ENCODE results near the gene SLC18A3.

Gene SLC18A3

GRCh38 chr10:49651917-49652316 lies 41.8 kb downstream of the SLC18A3 start:
- no peak for FAIRE-seq
- TF ChIP-seq POLR2A (IDR thresholded peaks at IDR 0.05; ENCODE audit: low read depth, low read length): no peak

GRCh38 chr10:49652421-49653272 lies 42.5 kb downstream of the SLC18A3 start:
- FAIRE-seq: no peak
- no peak for DNase-seq (ENCODE audit: insufficient read length, low spot score)
- TF ChIP-seq POLR2A (IDR thresholded peaks at IDR 0.05; ENCODE audit: low read depth, low read length): no peak

More at GRCh38 chr10:49651917-49652316, 41.8 kb downstream of the SLC18A3 start:
- DNase-seq (ENCODE audit: insufficient read length, low spot score): no peak

GRCh38 chr10:49653273-49653929 lies 43.3 kb downstream of the SLC18A3 start:
- no peak for TF ChIP-seq POLR2A (IDR thresholded peaks at IDR 0.05; ENCODE audit: low read depth, low read length)
- no peak for FAIRE-seq
- DNase-seq (ENCODE audit: insufficient read length, low spot score): no peak

GRCh38 chr10:49654036-49654693 lies 44.1 kb downstream of the SLC18A3 start:
- no peak for FAIRE-seq
- TF ChIP-seq POLR2A (IDR thresholded peaks at IDR 0.05; ENCODE audit: low read depth, low read length): no peak
- DNase-seq (ENCODE audit: insufficient read length, low spot score): no peak

GRCh38 chr10:49655099-49655498 lies 45.0 kb downstream of the SLC18A3 start:
- no peak for TF ChIP-seq POLR2A (IDR thresholded peaks at IDR 0.05; ENCODE audit: low read depth, low read length)
- FAIRE-seq (no peak), DNase-seq (ENCODE audit: insufficient read length, low spot score) (no peak)

GRCh38 chr10:49656845-49657493 lies 46.9 kb downstream of the SLC18A3 start:
- FAIRE-seq: no peak
- DNase-seq (ENCODE audit: insufficient read length, low spot score): no peak
- TF ChIP-seq POLR2A (IDR thresholded peaks at IDR 0.05; ENCODE audit: low read depth, low read length): no peak

- DNase-seq (ENCODE audit: insufficient read length, low spot score) (no peak), FAIRE-seq (no peak)
- TF ChIP-seq POLR2A (IDR thresholded peaks at IDR 0.05; ENCODE audit: low read depth, low read length): no peak
Measured at GRCh38 chr10:49657606-49658005, 47.5 kb downstream of the SLC18A3 start.

GRCh38 chr10:49661140-49661856 lies 51.2 kb downstream of the SLC18A3 start:
- FAIRE-seq (no peak), DNase-seq (ENCODE audit: insufficient read length, low spot score) (no peak)
- TF ChIP-seq POLR2A (IDR thresholded peaks at IDR 0.05; ENCODE audit: low read depth, low read length): no peak

All from H54 (cell line).